Stimulated activated CD8-positive, alpha-beta memory T cell treated with anti-CD3 and anti-CD28 coated beads, Interleukin-7, amount 100 ng/mL, for 1 hour (primary cell): ENCODE measurements around the gene ECI2.

Experiments used
- DNase-seq, 2 donors: peaks; one replicate each; pipeline ENCODE4 v3.0.0-alpha.2; 2020; ENCODE audit warnings: low read depth in 2 of 2

The ECI2 gene, protein sequence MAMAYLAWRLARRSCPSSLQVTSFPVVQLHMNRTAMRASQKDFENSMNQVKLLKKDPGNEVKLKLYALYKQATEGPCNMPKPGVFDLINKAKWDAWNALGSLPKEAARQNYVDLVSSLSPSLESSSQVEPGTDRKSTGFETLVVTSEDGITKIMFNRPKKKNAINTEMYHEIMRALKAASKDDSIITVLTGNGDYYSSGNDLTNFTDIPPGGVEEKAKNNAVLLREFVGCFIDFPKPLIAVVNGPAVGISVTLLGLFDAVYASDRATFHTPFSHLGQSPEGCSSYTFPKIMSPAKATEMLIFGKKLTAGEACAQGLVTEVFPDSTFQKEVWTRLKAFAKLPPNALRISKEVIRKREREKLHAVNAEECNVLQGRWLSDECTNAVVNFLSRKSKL

GRCh38 chr6:4134841-4135664, at the start of gene ECI2:
Gene ECI2 (minus strand): TSS chr6:4135575. CDS start chr6:4135560, 15 bp downstream.
- DNase-seq, result peak; percentile 15 to 21

- DNase-seq, result no peak
Observed at GRCh38 chr6:4180652-4181255, 45.4 kb upstream of the ECI2 start.

- DNase-seq, result no peak
Observed at GRCh38 chr6:4179960-4180651, 44.7 kb upstream of the ECI2 start.

- DNase-seq, result no peak
Observed at GRCh38 chr6:4178737-4179333, 43.5 kb upstream of the ECI2 start.

- DNase-seq, result no peak
Observed at GRCh38 chr6:4176907-4177306, 41.5 kb upstream of the ECI2 start.

DNA sequence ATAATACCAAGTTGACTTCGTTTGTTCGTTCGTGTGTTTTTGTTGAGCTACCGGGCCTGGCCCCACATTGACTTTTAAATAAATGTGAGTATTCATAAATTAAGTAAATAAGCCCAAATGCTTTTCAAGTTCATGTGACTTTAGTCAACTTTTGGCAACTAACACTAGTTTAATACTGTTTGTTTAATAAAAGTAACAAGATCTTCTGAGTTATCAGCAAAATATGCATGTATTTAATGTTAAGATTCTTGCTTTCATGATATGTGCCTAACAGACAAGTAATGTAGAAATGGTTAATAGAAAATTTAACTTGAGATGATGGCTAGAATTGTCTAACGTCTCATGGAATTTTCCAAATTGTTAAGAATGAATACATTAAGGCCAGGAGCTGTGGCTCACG, 38.7 kb upstream of the ECI2 start:
- DNase-seq, result no peak

- DNase-seq, result no peak
Observed at GRCh38 chr6:4172368-4172767, 37.0 kb upstream of the ECI2 start.

DNA sequence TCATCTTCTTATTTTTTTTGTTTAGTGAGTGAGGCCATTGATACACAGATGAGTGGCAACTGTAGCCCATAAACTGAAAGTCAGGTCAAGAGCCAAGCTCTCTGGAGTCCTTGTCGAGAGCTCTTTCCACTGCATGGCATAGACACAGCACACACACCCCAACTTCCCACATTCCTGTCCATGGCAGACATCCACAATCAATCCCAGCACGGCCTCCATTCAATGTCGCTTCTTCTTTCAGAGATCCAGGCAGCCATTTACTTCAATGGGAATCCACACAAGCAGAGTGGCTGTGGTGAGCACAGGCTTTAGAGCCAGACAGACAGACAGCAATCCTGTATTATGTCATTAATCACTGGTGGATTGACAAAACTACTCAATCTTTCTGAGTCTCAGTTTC, 34.9 kb upstream of the ECI2 start:
- no peak for DNase-seq

- no peak for DNase-seq
Observed at GRCh38 chr6:4169028-4169789, 33.8 kb upstream of the ECI2 start.

- no peak for DNase-seq
Observed at GRCh38 chr6:4167833-4168232, 32.5 kb upstream of the ECI2 start.

GRCh38 chr6:4167123-4167522, 31.7 kb upstream of the ECI2 start:
- no peak for DNase-seq

DNA sequence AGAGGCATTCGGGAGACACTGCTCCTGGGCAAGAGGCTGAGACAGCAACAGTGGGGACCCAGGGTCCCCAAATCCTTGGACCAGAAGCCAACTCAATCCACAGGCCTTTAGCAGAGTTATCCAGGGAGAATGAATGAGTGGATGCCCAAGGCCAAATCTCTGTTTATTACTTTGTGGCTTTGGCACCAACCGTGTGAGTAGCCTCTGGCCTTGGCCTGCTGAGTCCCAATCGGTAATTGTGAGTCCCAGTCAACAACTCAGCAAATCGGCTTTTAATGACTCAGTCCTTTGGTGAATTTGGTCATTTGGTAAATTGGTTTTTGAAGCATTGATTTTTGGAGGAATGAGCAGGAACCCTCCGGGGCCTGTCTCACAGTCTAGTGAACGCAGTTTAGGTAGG, 29.1 kb upstream of the ECI2 start:
- no peak for DNase-seq

GRCh38 chr6:4164117-4164442, 28.7 kb upstream of the ECI2 start:
- DNase-seq, result no peak

GRCh38 chr6:4163408-4164116, 28.2 kb upstream of the ECI2 start:
- DNase-seq, result no peak

DNA sequence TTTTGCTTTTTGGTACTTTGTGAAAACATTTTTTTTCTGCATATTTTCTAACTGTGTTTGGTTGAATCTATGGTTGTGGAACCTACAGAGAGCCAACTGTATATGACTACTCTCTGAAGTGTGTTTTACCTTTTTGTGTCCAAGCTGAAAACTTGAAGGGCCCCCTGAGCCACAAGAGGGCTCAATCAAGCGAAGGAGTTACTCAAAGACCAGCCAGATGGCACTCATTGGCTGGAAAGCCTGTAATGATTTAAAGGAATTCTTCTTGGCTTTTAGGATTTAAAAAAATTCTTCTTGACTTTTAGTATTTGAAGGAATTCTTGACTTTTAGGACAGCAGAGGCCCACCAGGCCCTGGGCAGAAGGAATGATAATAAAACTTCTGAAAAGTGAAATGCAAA, 27.0 kb upstream of the ECI2 start:
- no peak for DNase-seq

DNA sequence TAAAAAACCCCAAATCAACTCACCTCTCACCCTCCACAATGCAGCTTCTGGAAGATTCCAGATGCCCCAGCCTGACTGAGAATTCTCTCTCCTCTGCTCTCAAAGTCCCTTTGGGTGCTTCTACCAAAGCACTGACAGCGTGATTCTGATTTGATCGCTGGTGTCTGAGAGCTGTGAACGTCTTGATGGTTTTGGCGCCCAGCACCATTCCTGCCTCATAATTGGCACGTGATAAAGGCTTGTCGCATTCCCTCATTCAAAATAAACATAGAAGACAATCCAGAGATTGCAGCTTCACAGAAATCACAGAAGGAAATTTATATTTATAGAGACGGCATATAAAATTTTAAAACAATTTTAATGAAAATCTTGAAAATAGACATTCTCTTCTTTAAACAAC, 24.1 kb upstream of the ECI2 start:
- DNase-seq, result no peak

GRCh38 chr6:4157506-4157905, 22.1 kb upstream of the ECI2 start:
- DNase-seq, result no peak

- DNase-seq, result peak; percentile 39 to 61
Observed at GRCh38 chr6:4155848-4156466, 20.6 kb upstream of the ECI2 start.

DNA sequence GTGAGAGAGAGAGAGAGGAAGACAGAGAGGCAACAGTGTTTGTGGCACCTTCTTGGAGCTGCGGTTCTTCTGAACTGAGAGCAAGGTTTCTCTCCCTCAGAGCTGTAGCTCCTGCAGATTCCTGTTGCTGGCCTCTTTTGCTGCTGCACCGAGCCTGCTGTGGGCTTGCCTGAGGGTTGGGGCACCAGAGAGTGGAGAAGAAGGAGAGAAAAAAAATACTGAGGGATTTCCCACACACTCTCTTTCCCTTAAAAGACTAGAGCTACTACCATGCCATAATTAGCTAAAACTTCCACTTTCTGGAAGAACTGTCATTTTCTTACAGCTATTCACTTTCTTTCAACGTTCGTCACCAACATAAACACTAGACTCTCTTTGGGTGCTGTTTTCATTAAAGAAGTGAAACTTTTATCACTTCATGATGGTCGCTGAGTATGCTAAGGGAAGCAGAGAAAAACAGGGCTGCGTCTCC, 18.2 kb upstream of the ECI2 start:
- DNase-seq, result no peak

DNA sequence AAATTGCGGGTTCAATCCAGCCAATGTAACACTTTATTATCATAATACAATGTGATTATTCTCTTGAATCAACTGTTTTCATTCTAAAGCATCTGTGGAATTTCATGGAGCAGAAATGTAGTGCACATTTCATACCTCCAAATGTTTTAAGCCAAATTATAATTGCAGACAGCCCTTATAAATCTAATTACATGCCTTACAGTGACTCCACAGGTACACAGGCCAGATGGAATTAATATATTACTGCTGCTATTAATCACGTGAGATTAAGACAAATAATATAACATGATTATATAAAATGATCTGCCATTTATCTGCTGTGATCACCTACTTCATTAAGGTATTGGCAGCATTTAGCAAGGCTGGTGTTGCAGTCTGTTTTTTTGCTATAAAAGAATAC, 9.7 kb upstream of the ECI2 start:
- no peak for DNase-seq
